Right lobe of liver (tissue), 6 donors: ENCODE data around the gene BICC1. TPM values are rescaled to one million over a fixed set of nuclear protein-coding genes. Genes with fewer than 3 reads are reported as not detected.
"Not testable (repeated sequence)": the region's sequence is repeated elsewhere in the genome, so short reads cannot be mapped to it uniquely, and the experiment has no call there.

Experiments used
- ATAC-seq, 4 donors: fragments of 200-7000 bp; cut with Tn5 transposase; one replicate each; pipeline ENCODE4 v1.9.1; 2020; ENCODE audit warnings: mild to moderate bottlenecking in 4 of 4, moderate library complexity in 4 of 4
- DNase-seq, 3 donors: peaks; one replicate each; pipeline ENCODE4 v3.0.0-alpha.2; 2020
- H3K27ac ChIP-seq, 3 donors: fragments of 200-600 bp; one replicate each; pipeline ENCODE4 v1.8.0; 2022
- H3K27me3 ChIP-seq, 2 donors: fragments of 200-600 bp; one replicate each; pipeline ENCODE4 v1.8.0; 2022
- H3K36me3 ChIP-seq, 4 donors: fragments of 200-600 bp; sonication (generic) in 1 of 4; one replicate each; pipeline versions ENCODE4 v1.5.1 to v1.8.0; 2017 to 2022; ENCODE audit warnings: control low read depth in 1 of 4
- H3K4me1 ChIP-seq, 4 donors: fragments of 200-600 bp; sonication (generic) in 1 of 4; one replicate each; pipeline versions ENCODE4 v1.5.1 to v1.8.0; 2017 to 2022; ENCODE audit warnings: control low read depth in 1 of 4
- H3K4me3 ChIP-seq, 3 donors: fragments of 200-600 bp; one replicate each; pipeline ENCODE4 v1.8.0; 2022
- H3K9me3 ChIP-seq, 4 donors: fragments of 200-600 bp; sonication (generic) in 1 of 4; one replicate each; pipeline versions ENCODE4 v1.5.1 to v1.8.0; 2017 to 2022; ENCODE audit warnings: control low read depth in 1 of 4
- CTCF ChIP-seq, 4 donors: fragments of 200-600 bp in 3 of 4; fragments of 450-650 bp in 1 of 4; IDR thresholded peaks; one replicate each; pipeline versions ENCODE4 v1.5.1 to v1.8.0; 2016 to 2022; ENCODE audit warnings: antibody characterized with exemption in 4 of 4, mild to moderate bottlenecking in 2 of 4
- POLR2A ChIP-seq: fragments of 450-650 bp; IDR thresholded peaks from one replicate; pipeline ENCODE4 v1.6.1; 2017; ENCODE audit warnings: antibody characterized with exemption, mild to moderate bottlenecking
- WGBS: methylation state at CpG from one replicate; pipeline ENCODE4 v1.1.6; 2018; ENCODE audit warnings: low coverage, low lambda C conversion rate; ENCODE audit not compliant: insufficient coverage; ENCODE audit errors: missing lambda C conversion rate; 5-methylcytosine and 5-hydroxymethylcytosine counted together
- intact Hi-C, 2 donors: fragments of 100-400 bp; cut with DNase I; formaldehyde crosslinking; loops; one replicate each; pipeline versions ENCODE4 v1.11.2 to v1.14.1; 2022
- total RNA-seq, 6 experiments: library from RNA; depleted of rRNA in 2 of 6; stranded (reverse); fragments of >200 nt in 2 of 6; fragmentation: NEBNext Ultra II Directional in 3 of 6; extraction: Animal tissue kit (Norgen Biotek cat#: 25700) in 3 of 6; gene quantifications; one replicate each; pipeline versions ENCODE4 v1.1.0 to v1.2.4, GENCODE V29; 2016 to 2023
- donor health status: DM: no; HTN: yes; CAD: no.
- donor health status: DM: no; HTN: no; CAD: no.
- donor health status: DM: no; HTN: no; CAD: no.
- donor health status: DM: no; HTN: yes; CAD: no.
- donor health status: DM: no; HTN: yes; CAD: no.

Gene BICC1
- total RNA-seq, 6 experiments from 2014 or later, result 1.2 to 9.0 (median 2.3) TPM

GRCh38 chr10:58854811-58855210, 342.1 kb downstream of the BICC1 start:
- intact Hi-C loops, result no loop called here
- ATAC-seq (no peak), DNase-seq (no peak)
- no peaks in the 10 kb centered on the region for H3K4me1 ChIP-seq
- H3K27ac ChIP-seq, result no peak overlapping the region
- no peaks in the 10 kb centered on the region for H3K36me3 ChIP-seq
- H3K9me3 ChIP-seq, result no peaks in the 10 kb centered on the region
- no peaks in the 10 kb centered on the region for H3K27me3 ChIP-seq
- WGBS, result 0% methylated on average over 1 of the region's 2 CpGs
- TF ChIP-seq POLR2A (no peak), CTCF (IDR thresholded peaks at IDR 0.05) (no peak)
- no peak overlapping the region for H3K4me3 ChIP-seq

DNA sequence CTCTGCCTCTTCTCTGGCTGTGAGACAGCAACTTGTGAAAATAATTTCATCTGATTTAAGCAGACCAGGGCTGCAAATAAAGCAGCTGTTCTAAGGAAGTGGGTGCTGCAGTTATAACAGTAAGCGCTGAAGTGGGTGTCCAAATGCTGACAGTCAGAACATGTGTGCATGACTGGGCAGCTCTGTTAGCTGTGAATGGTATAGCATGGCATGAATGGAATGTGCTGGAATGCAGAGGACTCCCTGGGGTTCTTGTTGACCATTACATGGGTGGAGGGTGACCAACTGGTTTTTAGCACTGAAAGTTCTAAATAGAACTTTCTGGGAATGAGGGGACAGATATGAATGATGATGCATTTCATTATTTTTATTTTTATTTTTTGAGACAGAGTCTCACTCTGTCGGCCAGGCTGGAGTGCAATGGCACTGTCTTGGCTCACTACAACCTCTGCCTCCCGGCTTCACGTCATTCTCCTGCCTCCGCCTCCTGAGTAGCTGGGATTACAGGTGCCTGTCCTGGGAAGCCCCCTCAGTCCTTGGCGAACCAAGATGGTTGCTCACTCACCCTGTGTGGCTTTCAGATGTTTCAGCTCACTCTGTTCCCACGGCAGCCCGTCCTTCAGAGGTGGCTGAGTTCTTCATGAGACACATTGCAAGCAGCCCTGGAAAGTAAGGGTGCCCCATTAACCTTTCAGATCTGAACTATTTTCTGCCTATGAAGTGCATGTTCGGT, 344.0 kb downstream of the BICC1 start:
- 66% methylated on average over 8 of the region's 9 CpGs for WGBS
- H3K27ac ChIP-seq, result no peak overlapping the region
- intact Hi-C loops, result no loop called here
- TF ChIP-seq POLR2A (no peak), CTCF (IDR thresholded peaks at IDR 0.05) (no peak)
- DNase-seq (no peak), ATAC-seq (peak in 3 of 4 donors; percentile 44 to 85 (median 54))
- no peaks in the 10 kb centered on the region for H3K36me3 ChIP-seq
- H3K27me3 ChIP-seq, result no peaks in the 10 kb centered on the region
- H3K9me3 ChIP-seq, result no peaks in the 10 kb centered on the region
- no peaks in the 10 kb centered on the region for H3K4me1 ChIP-seq
- H3K4me3 ChIP-seq, result no peak overlapping the region

- Histone ChIP-seq H3K36me3 (no peaks in the 10 kb centered on the region), H3K4me1 (no peaks in the 10 kb centered on the region), H3K9me3 (no peaks in the 10 kb centered on the region), H3K4me3 (no peak overlapping the region), H3K27me3 (no peaks in the 10 kb centered on the region), H3K27ac (no peak overlapping the region)
- DNase-seq, result no peak
- WGBS, result 58% methylated on average over 3 of the region's 3 CpGs
- no peak for TF ChIP-seq POLR2A
- TF ChIP-seq CTCF (IDR thresholded peaks at IDR 0.05), result no peak
- no peak for ATAC-seq
- intact Hi-C loops, result no loop called here
Observed at GRCh38 chr10:58857251-58857805, 344.7 kb downstream of the BICC1 start.

DNA sequence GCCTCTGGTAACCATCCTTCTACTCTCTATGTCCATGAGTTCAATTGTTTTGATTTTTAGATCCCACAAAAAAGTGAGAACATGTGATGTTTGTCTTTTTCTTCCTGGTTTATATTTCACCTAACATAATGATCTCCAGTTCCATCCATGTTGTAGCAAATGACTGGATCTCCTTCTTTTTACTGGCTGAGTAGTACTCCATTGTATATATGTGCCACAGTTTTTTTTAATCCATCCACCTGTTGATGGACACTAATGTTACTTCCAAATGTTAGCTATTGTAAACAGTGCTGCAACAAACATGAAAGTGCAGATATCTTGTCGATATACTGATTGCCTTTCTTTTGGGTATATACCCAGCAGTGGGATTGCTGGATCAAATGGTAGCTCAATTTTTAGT, 345.5 kb downstream of the BICC1 start:
- ATAC-seq, DNase-seq, H3K4me1 ChIP-seq, H3K27me3 ChIP-seq, H3K9me3 ChIP-seq, H3K4me3 ChIP-seq, intact Hi-C loops, H3K27ac ChIP-seq, H3K36me3 ChIP-seq: not testable (repeated sequence)
- WGBS, result 92% methylated on average over 1 of the region's 1 CpG

- 100% methylated on average over 2 of the region's 2 CpGs for WGBS
- Histone ChIP-seq H3K27ac (no peak overlapping the region), H3K4me1 (no peaks in the 10 kb centered on the region), H3K36me3 (no peaks in the 10 kb centered on the region), H3K9me3 (no peaks in the 10 kb centered on the region), H3K4me3 (no peak overlapping the region), H3K27me3 (no peaks in the 10 kb centered on the region)
- intact Hi-C loops, result no loop called here
- no peak for DNase-seq
- TF ChIP-seq CTCF (IDR thresholded peaks at IDR 0.05) (no peak), POLR2A (no peak)
- no peak for ATAC-seq
Observed at GRCh38 chr10:58859526-58859925, 346.9 kb downstream of the BICC1 start.
